Retina (tissue), 1 donor: Measurements from ENCODE around the gene CDR2.

Experiments used
- DNase-seq: peaks from one replicate; pipeline ENCODE4 v3.0.0-alpha.2; 2016

The CDR2 gene

DNA sequence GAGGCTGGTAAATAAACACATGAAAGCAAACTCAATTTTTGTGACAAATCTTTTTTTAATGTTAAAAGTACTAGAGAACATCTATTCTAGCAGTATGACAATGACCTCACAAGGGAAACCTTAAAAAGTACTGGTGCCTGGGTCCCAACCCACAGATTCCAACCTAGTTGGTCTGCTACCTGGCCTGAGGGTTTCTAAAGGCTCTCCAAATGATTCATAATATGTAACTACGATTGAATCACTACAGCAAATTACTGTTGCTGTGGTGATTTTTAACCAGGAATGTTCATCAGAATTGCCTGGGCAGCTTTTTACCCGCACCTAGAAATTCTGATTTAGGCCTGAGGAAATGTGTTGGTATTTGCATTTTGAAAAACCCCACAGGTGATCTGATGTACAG, 26.1 kb downstream of the CDR2 start:
- DNase-seq: no peak

DNA sequence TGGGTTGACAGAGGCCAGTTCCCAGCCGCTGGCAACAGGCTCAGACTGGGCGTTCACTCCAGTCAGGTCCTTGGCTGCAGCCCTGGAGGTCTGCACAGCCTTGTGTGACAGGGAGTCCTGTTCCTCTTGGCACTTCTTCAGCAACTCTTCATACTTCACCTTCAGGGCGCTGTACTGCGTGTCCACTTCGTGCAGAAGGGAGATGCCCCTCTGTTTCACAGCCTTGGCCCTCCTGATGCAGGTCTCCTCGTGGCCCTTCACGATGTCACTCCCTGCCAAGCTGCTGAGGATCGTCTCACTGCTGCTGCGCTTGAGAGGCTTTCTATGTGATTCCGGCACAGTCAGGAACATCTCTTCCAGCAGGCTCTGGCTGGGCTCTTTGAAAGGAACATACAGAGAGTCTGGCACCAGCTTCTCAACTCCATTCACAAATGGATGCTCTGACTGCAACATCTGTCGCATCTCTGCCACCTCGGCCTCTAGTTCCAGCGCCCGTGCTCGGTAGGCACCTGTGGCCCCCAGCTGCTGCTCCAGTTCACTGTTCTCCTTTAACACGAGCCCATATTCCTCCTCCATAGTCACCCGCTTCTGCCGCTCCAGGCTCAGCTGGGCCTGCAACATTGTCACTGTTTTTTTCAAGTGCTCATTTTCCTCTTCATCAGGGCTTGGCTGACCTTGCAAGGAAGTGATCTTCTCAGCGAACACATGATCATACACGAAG, 27.2 kb downstream of the CDR2 start:
- DNase-seq: no peak

DNA sequence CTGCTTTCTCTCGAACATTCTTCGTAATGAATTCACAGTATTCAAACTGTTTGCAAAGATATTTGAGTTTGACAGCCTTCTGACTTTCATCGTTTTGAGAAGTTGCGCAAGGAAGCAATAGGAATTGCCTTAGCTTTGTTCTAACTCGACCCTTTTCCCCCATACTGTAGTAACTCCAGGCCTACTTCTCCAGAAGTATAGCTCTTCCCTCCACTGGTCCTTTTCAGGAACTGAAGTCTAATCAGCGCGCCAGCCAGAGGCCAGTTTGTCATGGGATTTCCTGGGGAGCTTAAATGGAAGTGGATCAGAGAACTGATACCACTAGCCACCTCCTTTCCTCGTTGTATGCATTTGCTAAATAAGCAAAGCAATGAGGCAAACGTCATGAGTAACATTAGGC, 27.9 kb downstream of the CDR2 start:
- DNase-seq: no peak

DNA sequence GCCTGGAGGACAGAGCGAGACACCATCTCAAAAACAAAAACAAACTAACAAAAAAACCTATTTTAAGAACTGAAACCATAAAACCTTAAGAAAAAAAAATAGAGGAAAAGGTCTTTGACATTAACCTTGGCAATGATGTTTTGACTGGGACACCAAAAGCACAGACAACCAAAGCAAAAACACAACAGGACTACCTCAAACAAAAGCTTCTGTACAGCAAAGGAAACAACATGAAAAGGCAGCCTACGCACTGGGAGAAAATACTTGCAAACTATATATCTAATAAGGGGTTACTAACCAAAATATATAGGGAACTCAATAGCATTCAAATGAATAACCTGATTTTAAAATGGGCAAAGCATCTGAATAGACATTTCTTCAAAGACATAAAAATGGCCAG, 32.3 kb downstream of the CDR2 start:
- DNase-seq: no peak

DNA sequence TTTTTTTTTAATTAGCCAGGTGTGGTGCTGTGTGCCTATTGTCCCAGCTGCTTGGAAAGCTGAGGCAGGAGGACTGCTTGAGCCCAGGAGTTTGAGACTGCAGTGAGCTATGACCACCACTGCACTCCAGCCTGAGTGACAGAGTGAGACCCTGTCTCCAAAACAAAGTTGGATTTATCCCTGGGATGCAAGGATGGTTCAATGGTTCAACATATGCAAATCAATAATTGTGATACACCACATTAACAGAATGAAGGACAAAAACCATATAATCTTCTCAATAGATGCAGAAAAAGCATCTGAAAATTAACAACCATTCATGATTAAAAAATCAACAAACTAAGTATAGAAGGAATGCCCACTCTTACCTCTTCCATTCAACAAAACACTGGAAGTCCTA, 33.5 kb downstream of the CDR2 start:
- no peak for DNase-seq

DNA sequence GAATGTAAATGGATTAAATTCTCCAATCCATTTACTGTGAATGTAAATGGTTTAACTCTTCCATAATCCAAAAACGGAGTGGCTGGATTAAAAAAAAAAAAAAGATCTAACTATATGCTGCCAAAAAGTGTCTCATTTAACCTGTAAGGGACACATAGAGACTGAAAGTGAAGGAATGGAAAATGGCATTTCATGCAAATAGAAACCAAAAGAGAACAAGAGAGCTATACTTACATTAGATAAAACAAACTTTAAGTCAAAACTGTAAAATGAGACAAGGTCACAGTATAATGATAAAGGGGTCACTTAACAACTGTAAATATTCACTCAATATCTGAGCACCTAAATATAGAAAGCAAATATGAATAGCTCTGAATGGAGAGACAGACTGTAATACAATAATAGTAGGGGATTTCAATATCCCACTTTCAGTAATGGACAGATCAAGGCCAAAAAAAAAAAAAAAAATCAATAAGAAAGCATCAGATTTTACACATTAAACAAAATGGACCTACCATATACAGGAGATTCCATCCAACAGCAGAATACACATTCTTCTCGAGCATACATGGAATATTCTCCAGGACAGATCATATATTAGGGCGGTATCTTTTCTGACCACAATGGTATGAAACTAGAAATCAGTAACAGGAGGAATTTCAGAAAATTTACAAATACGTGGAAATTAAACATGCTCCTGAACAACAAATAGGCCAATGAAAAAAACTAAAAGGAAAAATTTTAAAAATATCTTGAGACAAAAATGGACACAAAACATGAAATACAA, 36.4 kb downstream of the CDR2 start:
- DNase-seq: no peak

DNA sequence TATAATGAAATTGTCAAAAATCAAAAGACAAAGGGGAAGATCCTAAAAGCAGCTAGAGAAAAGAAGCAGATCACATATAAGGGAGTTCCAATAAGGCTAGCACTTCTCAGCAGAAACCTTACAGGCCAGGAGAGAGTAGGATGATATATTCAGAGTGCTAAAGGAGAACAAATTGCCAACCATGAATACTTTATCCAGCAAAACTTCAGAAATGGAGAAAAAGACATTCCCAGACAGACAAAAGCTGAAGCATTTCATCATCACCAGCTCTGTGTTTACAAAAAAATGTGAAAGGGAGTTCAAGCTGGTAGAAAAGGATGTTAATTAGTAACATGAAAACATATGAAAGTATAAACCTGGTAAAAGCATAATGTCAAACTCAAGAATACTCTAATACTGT, 37.4 kb downstream of the CDR2 start:
- DNase-seq: no peak

DNA sequence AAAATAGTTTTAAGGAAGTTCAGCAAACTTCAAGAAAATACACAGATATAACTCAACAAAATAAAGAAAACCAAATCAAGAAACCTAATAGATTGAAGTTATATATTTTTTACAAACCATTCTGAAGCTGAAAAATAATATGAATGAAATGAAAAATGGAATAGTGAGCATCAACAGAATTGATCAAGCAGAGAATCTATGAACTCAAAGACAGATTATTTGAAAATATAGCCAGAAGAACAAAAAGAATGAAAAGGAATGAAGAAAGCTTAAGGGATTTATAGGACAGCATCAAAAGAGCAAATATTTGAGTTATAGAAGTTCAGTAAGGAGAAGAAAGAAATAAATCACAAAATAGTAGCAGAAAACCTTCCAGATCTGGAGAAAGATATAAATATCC, 37.8 kb downstream of the CDR2 start:
- no peak for DNase-seq

DNA sequence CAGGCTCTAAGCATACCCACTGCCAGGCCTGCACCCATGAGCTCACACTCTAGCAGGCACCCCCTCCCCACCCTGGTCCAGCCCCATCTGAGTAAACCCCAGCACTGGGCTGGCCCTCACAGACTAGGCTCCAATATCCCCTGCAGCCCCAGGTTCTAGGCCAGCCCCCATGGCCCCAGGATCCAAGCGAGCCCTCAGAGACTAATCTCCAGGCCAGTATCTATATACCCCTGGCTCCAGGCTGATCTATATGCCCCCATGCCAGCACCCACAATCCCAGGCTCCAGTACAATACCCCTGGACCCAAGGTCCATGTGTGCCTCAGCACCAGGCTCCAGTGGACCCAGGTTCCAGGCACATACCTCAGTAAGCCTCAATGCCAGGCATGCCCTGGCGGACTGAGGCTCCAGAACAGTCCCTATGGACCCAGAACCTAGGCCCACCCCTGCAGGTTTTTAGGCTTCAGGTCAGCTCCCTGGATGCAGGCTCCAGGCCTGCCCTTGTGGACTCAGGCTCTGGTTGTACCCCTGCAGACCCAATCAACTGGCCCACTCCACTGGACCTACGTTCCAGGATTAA, 38.7 kb downstream of the CDR2 start:
- DNase-seq: no peak

DNA sequence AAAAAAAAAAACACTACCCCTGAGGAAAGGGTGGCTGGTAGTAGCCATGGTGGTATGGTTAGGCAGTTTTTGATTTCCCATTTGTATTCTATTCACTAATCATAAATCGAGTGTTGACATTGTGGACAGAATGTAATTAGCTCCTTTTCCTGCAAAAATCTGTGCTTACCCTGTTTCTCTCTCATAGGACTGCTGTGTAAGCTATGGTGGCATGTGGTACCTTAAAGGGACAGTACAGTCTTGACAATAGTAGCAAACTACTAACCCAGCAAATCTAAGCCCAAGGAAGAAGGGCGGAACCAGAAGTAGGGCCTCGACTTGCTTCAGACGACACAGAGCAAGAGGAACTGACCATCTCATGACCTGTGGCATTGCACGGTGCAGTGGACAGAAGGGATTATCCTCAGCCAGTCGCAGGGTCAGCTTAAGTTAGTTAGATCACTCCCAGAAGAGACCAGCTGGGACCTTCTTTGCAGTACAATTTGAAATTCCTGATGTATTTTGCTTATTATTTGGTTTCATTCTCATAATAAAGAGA, 40.9 kb downstream of the CDR2 start:
- no peak for DNase-seq

DNA sequence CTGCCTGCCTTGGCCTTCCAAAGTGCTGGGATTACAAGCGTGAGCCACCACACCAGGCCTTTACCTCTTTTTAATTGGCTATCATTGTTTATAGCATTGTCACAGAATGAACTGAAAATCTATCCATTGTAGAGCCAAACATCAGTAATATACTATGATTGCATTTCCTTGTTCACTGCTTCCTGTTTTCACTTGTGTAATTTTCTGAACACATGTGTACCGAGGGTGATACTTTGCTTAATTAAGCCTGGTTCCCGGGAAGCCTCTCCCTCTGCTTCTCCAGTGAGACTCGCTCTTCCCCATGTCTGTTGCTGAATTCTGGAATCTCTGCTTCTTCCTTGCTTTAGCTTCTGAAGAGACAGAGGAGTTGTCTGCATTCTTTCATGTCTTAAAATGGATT, 44.1 kb downstream of the CDR2 start:
- no peak for DNase-seq

DNA sequence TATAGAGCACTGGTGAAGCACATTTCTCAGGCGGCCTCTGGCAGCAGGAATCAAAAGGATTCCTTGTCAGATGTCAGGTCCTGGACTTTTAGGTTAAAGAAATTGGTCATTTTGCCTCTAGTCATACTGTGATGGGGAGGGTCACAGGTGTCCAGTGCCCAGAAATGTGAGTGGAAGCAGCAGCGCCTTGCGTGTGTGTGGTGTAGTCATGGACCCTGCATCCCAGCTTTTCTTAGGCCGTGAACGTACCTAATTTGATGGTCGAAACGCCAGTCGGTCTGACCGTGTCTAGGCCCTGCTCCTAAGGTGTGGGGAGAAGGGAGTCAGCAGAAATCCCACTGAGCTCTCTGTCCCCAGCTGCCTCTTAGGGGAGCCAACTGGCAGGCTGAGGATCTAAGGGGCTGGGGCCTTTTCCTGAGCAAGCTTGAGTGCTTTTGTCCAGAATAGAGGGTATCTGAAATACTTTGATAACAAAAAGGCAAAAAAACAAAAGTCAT, 45.2 kb downstream of the CDR2 start:
- DNase-seq: no peak

DNA sequence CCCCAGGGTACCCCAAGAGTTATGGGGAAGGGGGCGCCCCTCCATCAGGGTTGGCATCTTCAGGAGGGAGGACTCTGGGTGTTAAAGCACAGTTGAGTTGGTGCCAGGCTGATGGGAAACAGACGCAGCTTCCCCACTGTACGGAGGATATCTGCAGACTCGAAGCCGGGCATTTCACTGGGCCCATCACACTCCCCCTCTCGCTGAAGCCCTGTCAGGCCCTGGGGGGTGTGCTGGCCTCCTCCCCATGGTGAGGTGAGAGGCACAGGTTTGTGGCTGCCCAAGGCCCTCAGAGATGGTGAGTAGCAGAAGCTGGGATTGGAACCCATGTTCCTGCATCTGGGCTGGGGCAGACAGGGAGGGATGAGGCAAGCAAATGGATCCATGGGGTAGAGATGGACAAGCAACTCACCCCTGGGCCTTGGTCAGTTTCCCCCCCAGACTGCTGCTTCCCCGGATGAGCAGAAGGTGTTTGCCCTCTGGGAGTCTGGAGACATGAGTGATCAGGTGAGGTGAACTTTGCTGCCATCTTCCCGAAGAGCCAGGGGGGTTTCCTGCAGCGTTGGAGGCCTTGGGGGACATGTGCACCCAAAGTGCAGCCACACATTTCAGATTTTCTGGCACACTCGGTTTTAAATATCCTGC, 46.2 kb downstream of the CDR2 start:
- no peak for DNase-seq

DNA sequence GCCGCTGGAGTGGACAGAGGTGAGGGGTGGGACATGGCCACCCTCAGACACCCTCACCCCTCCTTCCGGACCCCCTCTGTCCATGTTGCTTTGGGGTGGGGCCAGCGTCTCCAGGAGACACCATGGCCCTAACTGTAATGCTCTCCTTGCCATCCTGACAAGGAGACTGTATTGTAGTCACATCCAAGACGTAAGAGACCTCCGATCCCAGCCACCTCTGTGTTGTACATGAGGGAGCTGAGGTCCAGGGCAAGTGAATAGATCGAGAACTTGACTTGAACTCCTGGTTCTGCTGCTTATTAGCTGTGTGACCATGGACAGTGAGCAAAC, 47.0 kb downstream of the CDR2 start:
- DNase-seq: no peak

DNA sequence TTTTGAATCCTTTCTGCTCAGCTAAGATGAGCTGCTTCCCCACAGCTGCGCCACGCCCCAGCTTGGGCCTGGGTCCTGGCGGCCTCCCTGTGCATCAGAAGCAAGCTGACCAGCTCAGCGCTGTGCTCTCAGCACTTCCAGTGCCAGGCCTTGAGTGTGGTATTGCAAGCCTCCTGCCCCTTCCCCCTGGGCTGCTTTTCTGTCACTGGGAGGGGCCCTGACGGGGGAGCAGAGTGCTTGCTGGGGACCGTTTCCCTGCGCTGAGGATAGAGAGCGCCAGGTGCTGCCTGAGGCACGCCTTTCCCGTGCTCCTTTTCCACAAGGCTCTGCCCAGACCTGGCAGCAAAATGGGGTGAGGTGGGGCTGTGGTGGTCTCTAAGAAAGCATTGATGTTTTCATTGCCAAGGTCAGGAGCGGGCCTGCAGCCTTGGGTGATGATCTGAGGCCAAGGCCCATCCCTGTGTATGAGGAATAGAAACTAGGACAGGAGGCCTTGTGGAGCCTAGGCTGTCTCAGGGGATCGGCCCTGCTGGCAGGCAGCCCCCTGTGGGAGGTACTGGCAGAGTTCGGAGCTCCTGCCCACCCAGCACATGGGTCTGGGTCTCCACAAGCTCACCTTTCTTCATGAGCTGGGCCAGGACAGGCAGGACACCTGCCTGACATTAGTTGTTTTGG, 47.5 kb downstream of the CDR2 start:
- DNase-seq: no peak

DNA sequence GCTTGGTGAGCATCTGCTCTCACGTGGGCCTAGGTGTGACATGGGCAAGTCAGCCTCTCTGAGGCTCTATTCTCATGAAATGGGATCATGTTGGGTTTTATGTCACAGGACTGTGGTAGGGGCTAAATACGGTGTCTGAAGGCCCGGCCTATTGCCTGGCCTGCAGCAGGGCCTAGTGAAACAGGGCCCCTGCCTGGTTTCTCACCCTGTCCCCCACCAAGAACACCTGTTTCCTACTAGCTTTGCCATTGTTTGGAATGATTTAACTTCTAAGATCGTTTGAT, 48.1 kb downstream of the CDR2 start:
- DNase-seq: no peak

DNA sequence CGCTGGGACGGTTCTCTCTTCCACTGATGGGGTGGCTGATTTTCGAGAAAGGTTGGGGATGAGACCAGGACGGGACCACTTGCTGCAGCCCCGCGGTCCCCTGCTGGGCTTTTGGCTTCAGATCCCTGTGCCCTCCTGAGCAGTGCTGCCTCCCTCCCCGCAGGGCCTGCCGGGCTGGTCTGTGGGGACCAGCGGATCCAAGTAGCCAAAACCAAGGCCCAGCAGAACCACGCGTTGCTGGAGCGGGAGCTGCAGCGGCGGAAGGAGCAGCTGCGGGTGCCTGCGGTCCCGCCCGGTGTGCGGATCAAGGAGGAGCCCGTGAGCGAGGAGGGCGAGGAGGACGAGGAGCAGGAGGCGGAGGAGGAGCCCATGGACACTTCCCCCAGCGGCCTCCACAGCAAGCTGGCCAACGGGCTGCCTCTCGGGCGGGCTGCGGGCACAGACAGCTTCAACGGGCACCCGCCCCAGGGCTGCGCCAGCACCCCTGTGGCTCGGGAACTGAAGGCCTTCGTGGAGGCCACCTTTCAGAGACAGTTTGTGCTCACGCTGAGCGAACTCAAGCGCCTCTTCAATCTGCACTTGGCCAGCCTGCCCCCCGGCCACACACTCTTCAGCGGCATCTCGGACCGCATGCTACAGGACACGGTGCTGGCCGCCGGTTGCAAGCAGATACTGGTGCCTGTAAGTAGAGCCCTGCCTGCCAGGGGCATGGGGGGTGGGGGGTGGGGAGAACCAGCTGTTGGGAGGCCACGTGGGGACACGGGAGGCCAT, 48.6 kb downstream of the CDR2 start:
- DNase-seq: no peak

DNA sequence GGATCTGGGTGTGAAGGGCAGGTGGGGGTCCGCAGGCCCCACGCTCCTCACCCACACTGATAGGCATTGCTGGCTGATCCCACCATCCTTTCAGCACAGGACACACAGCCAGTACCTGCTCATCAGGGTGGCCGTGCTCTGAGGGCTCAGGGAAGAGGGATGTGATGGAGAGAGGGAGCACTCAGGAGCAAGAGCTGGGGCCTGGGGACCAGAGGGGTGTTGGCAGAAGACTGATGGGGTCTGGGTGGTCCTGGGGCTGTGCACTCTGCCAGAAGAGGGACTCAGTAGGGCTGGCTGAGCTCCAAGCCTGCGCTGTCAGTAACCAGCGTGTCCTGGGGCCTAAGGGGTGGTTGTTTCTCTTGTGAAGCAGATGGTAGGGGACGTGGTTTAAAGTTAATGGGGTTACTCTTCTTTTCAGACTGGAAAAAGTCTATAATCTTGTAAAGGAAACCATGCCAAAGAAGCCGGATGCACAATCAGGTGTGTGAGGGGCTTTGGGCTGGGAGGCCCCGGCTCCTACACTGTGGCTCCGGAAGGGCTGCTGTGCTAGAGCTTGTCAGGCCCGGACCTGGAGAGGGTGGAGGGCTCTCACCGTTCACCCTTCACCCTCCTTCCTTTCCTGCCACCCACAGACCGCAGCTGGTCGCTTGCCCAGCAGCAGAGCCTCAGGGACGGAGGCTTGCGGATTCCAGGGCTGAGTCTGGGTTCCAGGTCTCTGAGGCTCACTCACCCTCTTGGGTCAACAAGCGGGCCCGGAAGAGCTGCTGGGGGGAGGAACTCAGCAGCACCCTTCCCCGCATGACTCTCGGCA, 49.4 kb downstream of the CDR2 start:
- DNase-seq: no peak

DNA sequence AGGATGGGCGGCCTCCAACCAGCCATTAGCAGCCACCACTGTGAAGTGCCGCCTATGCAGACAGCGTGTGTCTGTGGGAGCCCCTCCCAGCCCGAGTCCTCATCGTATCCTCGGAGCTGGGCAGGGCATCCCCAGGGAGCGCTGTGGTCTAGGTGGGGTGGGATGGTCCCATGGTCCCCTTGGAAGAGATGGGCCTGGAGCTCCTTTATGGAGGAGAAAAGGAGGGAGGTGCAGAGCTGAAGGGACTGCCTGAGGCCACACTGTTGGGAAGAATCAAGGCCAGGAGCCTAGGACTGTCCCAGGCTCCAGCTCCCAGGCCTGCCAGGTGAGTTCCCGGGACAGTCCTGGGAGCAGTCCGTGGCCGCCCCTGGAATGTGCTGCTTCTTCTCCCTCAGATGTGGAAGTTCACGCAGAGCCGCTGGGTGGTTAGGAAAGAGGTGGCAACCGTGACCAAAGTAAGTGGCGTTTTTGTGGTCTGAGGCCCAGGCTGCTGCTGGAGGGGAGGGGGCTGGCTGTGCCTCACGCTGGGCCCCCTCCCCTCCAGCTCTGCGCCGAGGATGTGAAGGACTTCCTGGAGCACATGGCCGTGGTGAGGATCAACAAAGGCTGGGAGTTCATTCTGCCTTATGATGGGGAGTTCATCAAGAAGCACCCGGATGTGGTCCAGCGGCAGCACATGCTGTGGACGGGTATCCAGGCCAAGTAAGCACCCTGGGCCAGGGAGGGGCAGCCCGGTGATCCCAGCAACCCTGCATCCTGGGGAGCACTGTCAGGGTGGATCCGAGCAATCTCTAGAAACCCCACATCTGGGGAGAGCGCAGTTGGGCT, 50.2 kb downstream of the CDR2 start:
- DNase-seq: no peak

DNA sequence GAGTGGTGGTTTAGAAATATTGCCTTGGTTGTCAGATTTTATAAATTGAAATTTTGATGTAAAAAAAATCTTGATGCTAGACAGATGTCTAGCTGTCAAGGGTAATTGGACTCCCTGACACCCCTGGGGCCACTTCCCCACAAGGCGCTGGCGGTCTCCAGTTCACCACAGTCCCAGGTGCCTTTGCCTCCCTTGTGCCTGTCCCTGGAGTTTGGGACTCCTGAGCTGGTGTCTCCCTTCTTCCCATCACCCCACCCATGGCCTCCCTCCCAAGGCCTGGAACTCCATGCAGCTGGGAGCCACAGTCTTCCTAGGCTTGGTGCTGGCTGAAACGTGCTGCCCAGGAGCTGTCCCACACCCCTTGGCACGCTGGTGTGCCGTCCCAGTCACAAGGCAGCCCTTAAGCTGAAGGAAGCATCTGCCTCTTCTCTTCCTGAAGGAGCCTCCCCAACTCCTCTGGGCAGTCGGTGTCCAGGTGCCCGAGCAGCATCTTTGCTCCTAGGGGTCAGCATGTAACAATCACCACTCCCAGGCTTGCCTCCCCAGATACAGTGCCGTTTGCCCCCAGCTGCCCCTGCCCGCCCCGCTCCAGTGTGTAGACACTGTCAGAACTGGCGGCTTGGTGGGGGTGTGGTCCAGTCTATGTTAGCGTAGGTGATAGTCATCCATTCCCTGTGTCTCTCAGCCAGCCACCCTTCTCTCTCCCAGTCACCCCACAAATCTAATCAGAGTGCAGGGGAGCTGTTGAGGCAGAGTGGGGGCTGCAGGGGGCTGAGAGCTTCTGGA, 51.1 kb downstream of the CDR2 start:
- DNase-seq: no peak
